GM12878 (cell line): Measurements from ENCODE around the gene GSTO1. TPM values are rescaled to one million over a fixed set of nuclear protein-coding genes. Genes with fewer than 3 reads are reported as not detected.

Experiments used
- ATAC-seq: fragments of 200-7000 bp; cut with Tn5 transposase; 3 replicates; pipeline ENCODE4 v1.9.1; 2020; ENCODE audit warnings: mild to moderate bottlenecking, moderate library complexity
- BruUV-seq: library from RNA; stranded (reverse); fragments of 400-500 nt; replicated peaks from 2 replicates; lab custom pipeline; 2021; lab: Mats Ljungman, UMichigan
- CTCF ChIA-PET: fragments of 300-600 bp; sonication (Branson Sonifier 250); formaldehyde crosslinking; extraction: SDS; loops from one replicate; lab custom pipeline; 2021; ENCODE audit warnings: inconsistent platforms; lab: Yijun Ruan, JAX
- POLR2A ChIA-PET: fragments of 350-600 bp; formaldehyde crosslinking; extraction: SDS; loops from one replicate; lab custom pipeline; 2021; ENCODE audit warnings: inconsistent platforms; lab: Charles Lee
- RAD21 ChIA-PET: fragments of 300-600 bp; sonication (Branson Sonifier 250); formaldehyde crosslinking; loops from one replicate; lab custom pipeline; 2023; ENCODE audit warnings: antibody characterized with exemption; ENCODE audit not compliant: unreplicated experiment; lab: Charles Lee
- SMC1A ChIA-PET: fragments of 300-600 bp; sonication (Branson Sonifier 250); formaldehyde crosslinking; loops from one replicate; lab custom pipeline; 2023; ENCODE audit not compliant: unreplicated experiment, uncharacterized antibody; lab: Charles Lee
- DNase-seq: peaks from one replicate; pipeline ENCODE4 v3.0.0-alpha.2; 2011; ENCODE audit warnings: low read depth, low spot score
- FAIRE-seq: peaks from 3 replicates; lab custom pipeline; 2011; peaks lifted over from hg19 to GRCh38; lab: Jason Lieb, UNC
- H2AFZ ChIP-seq: 2 replicates; pipeline ENCODE4 v1.6.0; 2011; ENCODE audit warnings: low read depth, low read length, control low read depth; ENCODE audit not compliant: control insufficient read depth
- H3K27ac ChIP-seq: 2 replicates; pipeline ENCODE4 v1.5.1; 2011; ENCODE audit warnings: control low read depth; ENCODE audit not compliant: control insufficient read depth, insufficient read depth
- H3K27me3 ChIP-seq, 2 experiments: replicated peaks in 1 of 2; 2 replicates each; pipeline versions ENCODE4 v1.6.0 to v1.6.1; 2011; ENCODE audit warnings: low read length in 1 of 2; ENCODE audit not compliant: control insufficient read depth in 2 of 2, insufficient read depth in 2 of 2
- H3K36me3 ChIP-seq, 2 experiments: 2 replicates each; pipeline ENCODE4 v1.5.1; 2011; ENCODE audit warnings: low read length in 1 of 2; ENCODE audit not compliant: control insufficient read depth in 2 of 2, insufficient read depth in 2 of 2
- H3K4me1 ChIP-seq: 2 replicates; pipeline ENCODE4 v1.6.1; 2011; ENCODE audit warnings: mild to moderate bottlenecking, low read length, moderate library complexity, mixed read lengths; ENCODE audit not compliant: control insufficient read depth, insufficient read depth
- H3K4me2 ChIP-seq: 2 replicates; pipeline ENCODE4 v1.6.0; 2011; ENCODE audit warnings: control low read depth; ENCODE audit not compliant: control insufficient read depth, insufficient read depth
- H3K4me3 ChIP-seq: fragments of 200-600 bp; sonication (generic); 2 replicates; pipeline ENCODE4 v1.5.1; 2016
- H3K79me2 ChIP-seq: 2 replicates; pipeline ENCODE4 v1.6.0; 2011; ENCODE audit warnings: low read length; ENCODE audit not compliant: control insufficient read depth, insufficient read depth
- H3K9ac ChIP-seq: 2 replicates; pipeline ENCODE4 v1.8.0; 2011; ENCODE audit warnings: low read length, control low read depth, mixed read lengths; ENCODE audit not compliant: control insufficient read depth, insufficient read depth
- H3K9me3 ChIP-seq: replicated peaks from 3 replicates; pipeline ENCODE4 v1.5.1; 2011; ENCODE audit warnings: mild to moderate bottlenecking, low read length; ENCODE audit not compliant: control insufficient read depth, insufficient read depth
- H4K20me1 ChIP-seq: 2 replicates; pipeline ENCODE4 v1.6.0; 2011; ENCODE audit not compliant: control insufficient read depth, insufficient read depth
- BMI1 ChIP-seq: fragments of 450-650 bp; IDR thresholded peaks from 2 replicates; pipeline ENCODE4 v1.6.1; 2016; ENCODE audit warnings: mild to moderate bottlenecking, moderate library complexity, borderline replicate concordance
- CREB1 ChIP-seq: IDR thresholded peaks from 2 replicates; pipeline ENCODE4 v1.6.1; 2012; ENCODE audit warnings: low read depth, mild to moderate bottlenecking, inconsistent platforms
- JUNB ChIP-seq: IDR thresholded peaks from 2 replicates; pipeline ENCODE4 v1.6.1; 2016; ENCODE audit warnings: antibody characterized with exemption, mild to moderate bottlenecking
- KLF5 ChIP-seq: fragments of 450-650 bp; IDR thresholded peaks from 2 replicates; pipeline ENCODE4 v1.6.1; 2014; ENCODE audit warnings: mild to moderate bottlenecking; ENCODE audit not compliant: partially characterized antibody
- NFYB ChIP-seq: IDR thresholded peaks from 2 replicates; pipeline ENCODE4 v1.6.1; 2011; ENCODE audit warnings: low read depth, mild to moderate bottlenecking, low read length, improper control_type of control experiment, moderate library complexity; ENCODE audit not compliant: insufficient read depth
- POLR2AphosphoS5 ChIP-seq: IDR thresholded peaks from 2 replicates; pipeline ENCODE4 v1.6.1; 2011; ENCODE audit warnings: mild to moderate bottlenecking, low read length, inconsistent platforms
- RUNX3 ChIP-seq: IDR thresholded peaks from 2 replicates; pipeline ENCODE4 v1.6.1; 2012; ENCODE audit warnings: low read length, inconsistent platforms
- SIX5 ChIP-seq: IDR thresholded peaks from 2 replicates; pipeline ENCODE4 v1.6.1; 2011; ENCODE audit warnings: mild to moderate bottlenecking, low read depth, low read length, moderate library complexity; ENCODE audit not compliant: severe bottlenecking
- STAT3 ChIP-seq: IDR thresholded peaks from 2 replicates; pipeline ENCODE4 v1.6.1; 2011; ENCODE audit warnings: low read depth, low read length, improper control_type of control experiment
- SUPT20H ChIP-seq: IDR thresholded peaks from 2 replicates; pipeline ENCODE4 v1.6.1; 2011; ENCODE audit warnings: low read depth, mild to moderate bottlenecking, low read length, moderate library complexity, borderline replicate concordance; ENCODE audit not compliant: control insufficient read depth
- WGBS: methylation state at CpG from one replicate; pipeline ENCODE4 v1.1.6; 2016; ENCODE audit warnings: low lambda C conversion rate; ENCODE audit not compliant: insufficient replicate concordance, insufficient coverage; ENCODE audit errors: missing lambda C conversion rate; 5-methylcytosine and 5-hydroxymethylcytosine counted together
- in situ Hi-C: fragments of 300-500 bp; cut with MboI; formaldehyde crosslinking; loops from 9 replicates; pipeline ENCODE4 v1.14.3; 2018; ENCODE audit warnings: mixed read lengths
- intact Hi-C: fragments of 100-400 bp; cut with micrococcal nuclease; formaldehyde crosslinking; loops from one replicate; pipeline ENCODE4 v1.14.2; 2022; ENCODE audit not compliant: unreplicated experiment
- polyA plus RNA-seq, 11 experiments: library from polyadenylated mRNA; depleted of rRNA in 4 of 11; unstranded in 6 of 11; stranded (reverse) in 5 of 11; fragments of >200 nt; fragmentation: Nextera tagmentation in 4 of 11; fragmentation: Illumina TruSeq in 1 of 11; extraction: Ambion mirVana in 4 of 11; extraction: Trizol in 1 of 11; gene quantifications; 1 replicate in 1 of 11; 2 replicates in 10 of 11; pipeline versions ENCODE4 v1.2.1 to v1.2.3, GENCODE V29; 2011 to 2016; ENCODE audit warnings: inconsistent platforms in 2 of 11, missing spikeins in 2 of 11, low read depth in 1 of 11
- total RNA-seq, 4 experiments: library from RNA; depleted of rRNA in 3 of 4; stranded (reverse); fragments of >200 nt in 3 of 4; fragmentation: Illumina TruSeq in 1 of 4; extraction: Trizol in 1 of 4; gene quantifications; 2 replicates each; pipeline versions ENCODE4 v1.2.1 to v1.2.3, GENCODE V29; 2013 to 2021
- TF ChIP-seq, protein P1 (sequence below), 3 experiments: IDR thresholded peaks in 2 of 3; conservative IDR thresholded peaks in 1 of 3; 2 replicates each; pipeline ENCODE4 v1.5.1; 2011; ENCODE audit warnings: low read depth in 3 of 3, low read length in 3 of 3, mild to moderate bottlenecking in 3 of 3, control low read depth in 2 of 3, moderate library complexity in 2 of 3, inconsistent platforms in 1 of 3, mixed read lengths in 1 of 3; ENCODE audit not compliant: control insufficient read depth in 2 of 3, insufficient read depth in 1 of 3; ENCODE audit errors: extremely low read depth in 1 of 3
- TF ChIP-seq, protein P2 (sequence below): IDR thresholded peaks from 2 replicates; pipeline ENCODE4 v1.6.1; 2011; ENCODE audit warnings: borderline replicate concordance, low read depth, mild to moderate bottlenecking, moderate library complexity, mixed read lengths, low read length; ENCODE audit not compliant: insufficient read depth; ENCODE audit errors: extremely low read length
- TF ChIP-seq, protein P3 (sequence below): fragments of 450-650 bp; formaldehyde crosslinking; IDR thresholded peaks from 2 replicates; pipeline ENCODE4 v1.4.0; 2020; ENCODE audit warnings: mild to moderate bottlenecking, moderate library complexity

GSTO1 gene
- total and polyA plus RNA-seq, 10 of the 15 experiments (the other 5 are each of a cell fraction or from before 2014, with no cell fraction given) = 53.1 to 197 (median 112) TPM

DNA sequence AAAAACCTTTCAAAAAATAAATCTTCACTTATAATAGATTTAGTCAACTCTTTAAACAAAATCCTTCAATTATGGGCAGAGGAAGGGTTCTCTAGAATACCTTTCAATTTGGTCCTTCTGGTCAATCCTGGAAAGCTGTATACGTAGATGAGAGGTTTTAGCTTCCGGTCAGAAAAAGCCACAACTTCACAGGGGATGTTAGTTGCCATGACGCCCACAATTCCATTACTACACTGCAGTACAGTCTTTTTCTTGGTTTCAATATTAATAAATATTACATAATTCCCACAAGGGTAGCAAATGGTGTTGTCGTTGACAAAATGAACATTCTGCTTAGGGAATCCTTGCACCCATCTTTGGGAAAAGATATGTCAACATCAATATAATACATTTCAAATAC, 24.2 kb upstream of the GSTO1 start (continued):
- TF ChIP-seq, protein P1, sequence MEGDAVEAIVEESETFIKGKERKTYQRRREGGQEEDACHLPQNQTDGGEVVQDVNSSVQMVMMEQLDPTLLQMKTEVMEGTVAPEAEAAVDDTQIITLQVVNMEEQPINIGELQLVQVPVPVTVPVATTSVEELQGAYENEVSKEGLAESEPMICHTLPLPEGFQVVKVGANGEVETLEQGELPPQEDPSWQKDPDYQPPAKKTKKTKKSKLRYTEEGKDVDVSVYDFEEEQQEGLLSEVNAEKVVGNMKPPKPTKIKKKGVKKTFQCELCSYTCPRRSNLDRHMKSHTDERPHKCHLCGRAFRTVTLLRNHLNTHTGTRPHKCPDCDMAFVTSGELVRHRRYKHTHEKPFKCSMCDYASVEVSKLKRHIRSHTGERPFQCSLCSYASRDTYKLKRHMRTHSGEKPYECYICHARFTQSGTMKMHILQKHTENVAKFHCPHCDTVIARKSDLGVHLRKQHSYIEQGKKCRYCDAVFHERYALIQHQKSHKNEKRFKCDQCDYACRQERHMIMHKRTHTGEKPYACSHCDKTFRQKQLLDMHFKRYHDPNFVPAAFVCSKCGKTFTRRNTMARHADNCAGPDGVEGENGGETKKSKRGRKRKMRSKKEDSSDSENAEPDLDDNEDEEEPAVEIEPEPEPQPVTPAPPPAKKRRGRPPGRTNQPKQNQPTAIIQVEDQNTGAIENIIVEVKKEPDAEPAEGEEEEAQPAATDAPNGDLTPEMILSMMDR (IDR thresholded peaks at IDR 0.05 in 2 of 3, conservative IDR thresholded peaks at IDR 0.05 in 1 of 3; ENCODE audit: control insufficient read depth in 2 of 3, extremely low read depth in 1 of 3, insufficient read depth in 1 of 3, low read depth in 3 of 3, low read length in 3 of 3) = no peak
- TF ChIP-seq BMI1 (peak; percentile 53; the same call in 1 of the 2 replicates), JUNB (0 out of 2 replicates have a peak, but pooled peaks have one; percentile 12)
- TF ChIP-seq, protein P2, sequence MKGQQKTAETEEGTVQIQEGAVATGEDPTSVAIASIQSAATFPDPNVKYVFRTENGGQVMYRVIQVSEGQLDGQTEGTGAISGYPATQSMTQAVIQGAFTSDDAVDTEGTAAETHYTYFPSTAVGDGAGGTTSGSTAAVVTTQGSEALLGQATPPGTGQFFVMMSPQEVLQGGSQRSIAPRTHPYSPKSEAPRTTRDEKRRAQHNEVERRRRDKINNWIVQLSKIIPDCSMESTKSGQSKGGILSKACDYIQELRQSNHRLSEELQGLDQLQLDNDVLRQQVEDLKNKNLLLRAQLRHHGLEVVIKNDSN = no peak

DNA sequence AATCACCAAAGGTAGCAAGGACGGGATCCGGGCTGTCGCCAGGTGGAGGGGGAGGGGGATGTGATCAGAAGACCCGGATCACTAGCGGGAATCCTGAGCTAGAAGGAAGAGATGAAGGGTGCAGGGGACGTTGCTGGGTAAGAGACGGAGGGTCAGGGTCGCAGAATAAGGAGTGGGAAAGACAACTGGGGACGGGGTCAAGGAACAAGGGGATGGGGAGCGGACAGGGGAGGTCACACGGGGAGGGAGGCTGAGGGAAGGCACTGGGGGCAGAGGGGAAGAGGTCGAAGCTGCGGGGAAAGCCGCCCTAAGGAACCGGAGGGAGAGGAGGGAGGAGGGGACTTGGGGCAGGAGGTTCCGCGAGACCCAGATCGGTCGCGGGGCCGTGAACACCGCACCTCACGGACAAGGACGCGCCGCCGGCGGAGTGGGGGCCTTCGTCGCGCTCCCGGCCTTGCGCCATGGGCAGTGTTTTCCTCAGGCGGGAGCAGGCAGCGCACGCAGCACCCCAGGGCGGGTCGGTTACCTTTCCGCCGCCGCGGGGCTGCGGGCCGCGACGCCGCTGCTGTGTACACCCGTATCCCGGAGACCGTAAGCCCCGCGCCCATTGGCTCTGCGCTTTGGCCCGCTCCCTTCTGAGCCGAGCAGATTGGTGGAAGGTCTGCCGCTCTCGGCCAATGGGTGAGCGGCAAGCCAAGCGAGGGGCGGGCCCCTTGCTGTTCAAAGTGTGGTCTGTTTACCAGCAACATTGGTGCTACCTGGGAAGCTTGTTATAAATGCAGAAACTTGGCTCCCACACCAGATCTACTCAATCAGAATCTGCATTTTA, 22.7 kb upstream of the GSTO1 start, which contains the start of gene CFAP43:
TSS of gene CFAP43 (minus strand) at position 581 of the 829 bp plus-strand sequence. CDS start at position 463, 118 bp downstream.
- CTCF ChIA-PET = interaction anchor here (1.4 to 1.6 kb wide), 2 partner anchors 35 to 43 kb away, joined by 3 to 4 read pairs; no protein-coding TSS in a partner anchor
- FAIRE-seq = peak; percentile 98
- WGBS = 6% methylated on average over 38 of the region's 60 CpGs
- POLR2A ChIA-PET = interaction anchor here (1.4 kb wide), 1 partner anchor 23 kb away, joined by 4 read pairs; the partner anchor contains the start of gene GSTO1
- Histone ChIP-seq H3K4me3 (peak within 1 kb of the TSS; percentile 46), H3K79me2 (no peaks in the 10 kb centered on the region), H3K27ac (no peak within 1 kb of the TSS), H3K27me3 (no peaks in the 10 kb centered on the region), H2AFZ (peak within 1 kb of the TSS; percentile 82), H3K4me1 (no peaks in the 10 kb centered on the region), H3K36me3 (no peaks in the 10 kb centered on the region), H3K9me3 (no peaks in the 10 kb centered on the region), H4K20me1 (no peaks in the 10 kb centered on the region), H3K9ac (peak within 1 kb of the TSS; percentile 58; the same call in 1 of the 2 replicates), H3K4me2 (peak within 1 kb of the TSS; percentile 99)
- RAD21 ChIA-PET = no interaction called here
- DNase-seq = peak; percentile 75
- ATAC-seq = peak; percentile 100
- SMC1A ChIA-PET = interaction anchor here (0.6 kb wide), 1 partner anchor 67 kb away, joined by 3 read pairs; no protein-coding TSS in a partner anchor
- BruUV-seq = no TSS peak
- intact Hi-C loops (no loop called here), in situ Hi-C loops (no loop called here)
- TF ChIP-seq NFYB (peak; percentile 84), RUNX3 (no peak; the same call in 1 of the 2 replicates), CREB1 (peak; percentile 44; the same call in 1 of the 2 replicates), SIX5 (peak; percentile 31), POLR2AphosphoS5 (no peak), STAT3 (no peak), KLF5 (peak; percentile 64), SUPT20H (no peak), BMI1 (peak; percentile 95)
- TF ChIP-seq, protein P3, sequence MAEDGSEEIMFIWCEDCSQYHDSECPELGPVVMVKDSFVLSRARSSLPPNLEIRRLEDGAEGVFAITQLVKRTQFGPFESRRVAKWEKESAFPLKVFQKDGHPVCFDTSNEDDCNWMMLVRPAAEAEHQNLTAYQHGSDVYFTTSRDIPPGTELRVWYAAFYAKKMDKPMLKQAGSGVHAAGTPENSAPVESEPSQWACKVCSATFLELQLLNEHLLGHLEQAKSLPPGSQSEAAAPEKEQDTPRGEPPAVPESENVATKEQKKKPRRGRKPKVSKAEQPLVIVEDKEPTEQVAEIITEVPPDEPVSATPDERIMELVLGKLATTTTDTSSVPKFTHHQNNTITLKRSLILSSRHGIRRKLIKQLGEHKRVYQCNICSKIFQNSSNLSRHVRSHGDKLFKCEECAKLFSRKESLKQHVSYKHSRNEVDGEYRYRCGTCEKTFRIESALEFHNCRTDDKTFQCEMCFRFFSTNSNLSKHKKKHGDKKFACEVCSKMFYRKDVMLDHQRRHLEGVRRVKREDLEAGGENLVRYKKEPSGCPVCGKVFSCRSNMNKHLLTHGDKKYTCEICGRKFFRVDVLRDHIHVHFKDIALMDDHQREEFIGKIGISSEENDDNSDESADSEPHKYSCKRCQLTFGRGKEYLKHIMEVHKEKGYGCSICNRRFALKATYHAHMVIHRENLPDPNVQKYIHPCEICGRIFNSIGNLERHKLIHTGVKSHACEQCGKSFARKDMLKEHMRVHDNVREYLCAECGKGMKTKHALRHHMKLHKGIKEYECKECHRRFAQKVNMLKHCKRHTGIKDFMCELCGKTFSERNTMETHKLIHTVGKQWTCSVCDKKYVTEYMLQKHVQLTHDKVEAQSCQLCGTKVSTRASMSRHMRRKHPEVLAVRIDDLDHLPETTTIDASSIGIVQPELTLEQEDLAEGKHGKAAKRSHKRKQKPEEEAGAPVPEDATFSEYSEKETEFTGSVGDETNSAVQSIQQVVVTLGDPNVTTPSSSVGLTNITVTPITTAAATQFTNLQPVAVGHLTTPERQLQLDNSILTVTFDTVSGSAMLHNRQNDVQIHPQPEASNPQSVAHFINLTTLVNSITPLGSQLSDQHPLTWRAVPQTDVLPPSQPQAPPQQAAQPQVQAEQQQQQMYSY (CRISPR knock-in tag) = no peak
